Loucy (cell line): ENCODE results near the gene SPTB.

ENCODE experiments used
- H2AFZ ChIP-seq: fragments of 200-600 bp; sonication (generic); 2 replicates; pipeline ENCODE4 v1.6.0; 2016; ENCODE audit warnings: antibody characterized with exemption, mild to moderate bottlenecking, low read length, moderate library complexity
- H3F3A ChIP-seq: fragments of 200-600 bp; 2 replicates; pipeline ENCODE4 v1.6.0; 2016; ENCODE audit warnings: antibody characterized with exemption, low read depth, mild to moderate bottlenecking
- H3K27me3 ChIP-seq: fragments of 200-600 bp; sonication (generic); 2 replicates; pipeline ENCODE4 v1.6.1; 2014; ENCODE audit warnings: low read length, mild to moderate bottlenecking; ENCODE audit not compliant: insufficient read depth, poor library complexity, severe bottlenecking
- H3K36me3 ChIP-seq: fragments of 200-600 bp; sonication (generic); 2 replicates; pipeline ENCODE4 v1.6.1; 2016; ENCODE audit warnings: low read length; ENCODE audit not compliant: insufficient read depth
- H3K4me1 ChIP-seq: fragments of 200-600 bp; sonication (generic); 2 replicates; pipeline ENCODE4 v1.5.1; 2014; ENCODE audit warnings: low read length, mild to moderate bottlenecking; ENCODE audit not compliant: insufficient read depth, poor library complexity, severe bottlenecking
- H3K4me2 ChIP-seq: fragments of 200-600 bp; sonication (generic); 2 replicates; pipeline ENCODE4 v1.6.0; 2014; ENCODE audit warnings: antibody characterized with exemption, low read length, low read depth, mild to moderate bottlenecking; ENCODE audit not compliant: poor library complexity, severe bottlenecking
- H3K4me3 ChIP-seq: fragments of 200-600 bp; sonication (generic); 2 replicates; pipeline ENCODE4 v1.5.1; 2014; ENCODE audit warnings: low read length, mild to moderate bottlenecking, mixed read lengths; ENCODE audit not compliant: poor library complexity, severe bottlenecking
- H3K79me2 ChIP-seq: fragments of 200-600 bp; sonication (generic); 2 replicates; pipeline ENCODE4 v1.6.1; 2014; ENCODE audit warnings: low read length; ENCODE audit not compliant: insufficient read depth
- H3K9ac ChIP-seq: fragments of 200-600 bp; sonication (generic); 2 replicates; pipeline ENCODE4 v1.6.0; 2014; ENCODE audit warnings: mild to moderate bottlenecking, low read depth, low read length, moderate library complexity; ENCODE audit not compliant: poor library complexity, severe bottlenecking
- H3K9me2 ChIP-seq: fragments of 200-600 bp; sonication (generic); replicated peaks from 2 replicates; pipeline ENCODE4 v1.6.1; 2016; ENCODE audit warnings: low read depth, low read length, mixed read lengths
- H3K9me3 ChIP-seq: fragments of 200-600 bp; sonication (generic); 2 replicates; pipeline ENCODE4 v1.6.1; 2014; ENCODE audit warnings: mild to moderate bottlenecking, antibody characterized with exemption, low read length, low read depth; ENCODE audit not compliant: insufficient read depth
- H4K20me1 ChIP-seq: fragments of 200-600 bp; sonication (generic); 2 replicates; pipeline ENCODE4 v1.6.0; 2014; ENCODE audit warnings: antibody characterized with exemption, low read length, mild to moderate bottlenecking; ENCODE audit not compliant: insufficient read depth, poor library complexity, severe bottlenecking
- EZH2phosphoT487 ChIP-seq: fragments of 200-600 bp; IDR thresholded peaks from 2 replicates; pipeline ENCODE4 v1.6.1; 2018; ENCODE audit warnings: antibody characterized with exemption, mild to moderate bottlenecking, moderate library complexity, borderline replicate concordance
- TF ChIP-seq, protein P1 (sequence below): fragments of 200-600 bp; sonication (generic); conservative IDR thresholded peaks from 2 replicates; pipeline ENCODE4 v1.5.1; 2014; ENCODE audit warnings: mild to moderate bottlenecking, antibody characterized with exemption, low read length

Gene SPTB

DNA sequence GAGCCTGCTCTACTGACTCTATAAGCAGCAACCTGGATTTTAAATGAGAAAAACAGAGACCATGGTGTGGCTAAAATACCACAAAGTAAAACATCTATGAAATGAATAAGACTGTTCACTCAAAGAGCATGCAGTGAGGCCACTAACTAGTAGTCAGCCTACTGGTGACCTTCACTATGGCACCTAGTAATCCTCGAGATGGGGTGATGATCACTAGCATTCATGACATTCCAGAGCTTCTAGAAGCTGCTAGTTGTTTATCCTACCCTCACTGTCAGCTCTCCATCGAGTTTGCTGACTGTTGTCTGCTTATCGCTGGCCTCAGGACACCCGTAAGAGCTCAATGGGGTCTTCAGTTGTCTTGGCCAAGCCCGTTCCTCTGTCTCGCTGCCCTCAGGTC, 13.7 kb downstream of the SPTB start:
- no peaks in the 10 kb centered on the region for H3K9me2 ChIP-seq
- H3K9ac ChIP-seq: no peak overlapping the region
- no peaks in the 10 kb centered on the region for H3K9me3 ChIP-seq
- H3F3A ChIP-seq: no peaks in the 10 kb centered on the region
- TF ChIP-seq, protein P1, sequence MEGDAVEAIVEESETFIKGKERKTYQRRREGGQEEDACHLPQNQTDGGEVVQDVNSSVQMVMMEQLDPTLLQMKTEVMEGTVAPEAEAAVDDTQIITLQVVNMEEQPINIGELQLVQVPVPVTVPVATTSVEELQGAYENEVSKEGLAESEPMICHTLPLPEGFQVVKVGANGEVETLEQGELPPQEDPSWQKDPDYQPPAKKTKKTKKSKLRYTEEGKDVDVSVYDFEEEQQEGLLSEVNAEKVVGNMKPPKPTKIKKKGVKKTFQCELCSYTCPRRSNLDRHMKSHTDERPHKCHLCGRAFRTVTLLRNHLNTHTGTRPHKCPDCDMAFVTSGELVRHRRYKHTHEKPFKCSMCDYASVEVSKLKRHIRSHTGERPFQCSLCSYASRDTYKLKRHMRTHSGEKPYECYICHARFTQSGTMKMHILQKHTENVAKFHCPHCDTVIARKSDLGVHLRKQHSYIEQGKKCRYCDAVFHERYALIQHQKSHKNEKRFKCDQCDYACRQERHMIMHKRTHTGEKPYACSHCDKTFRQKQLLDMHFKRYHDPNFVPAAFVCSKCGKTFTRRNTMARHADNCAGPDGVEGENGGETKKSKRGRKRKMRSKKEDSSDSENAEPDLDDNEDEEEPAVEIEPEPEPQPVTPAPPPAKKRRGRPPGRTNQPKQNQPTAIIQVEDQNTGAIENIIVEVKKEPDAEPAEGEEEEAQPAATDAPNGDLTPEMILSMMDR: no peak
- no peak for TF ChIP-seq EZH2phosphoT487
- H3K4me2 ChIP-seq: no peak overlapping the region
- no peaks in the 10 kb centered on the region for H3K4me1 ChIP-seq
- no peak overlapping the region for H2AFZ ChIP-seq
- H4K20me1 ChIP-seq: no peaks in the 10 kb centered on the region
- H3K27me3 ChIP-seq: peaks cover 3% of the 10 kb centered on the region
- H3K4me3 ChIP-seq: no peak overlapping the region
- H3K79me2 ChIP-seq: no peaks in the 10 kb centered on the region
- H3K36me3 ChIP-seq: no peaks in the 10 kb centered on the region

DNA sequence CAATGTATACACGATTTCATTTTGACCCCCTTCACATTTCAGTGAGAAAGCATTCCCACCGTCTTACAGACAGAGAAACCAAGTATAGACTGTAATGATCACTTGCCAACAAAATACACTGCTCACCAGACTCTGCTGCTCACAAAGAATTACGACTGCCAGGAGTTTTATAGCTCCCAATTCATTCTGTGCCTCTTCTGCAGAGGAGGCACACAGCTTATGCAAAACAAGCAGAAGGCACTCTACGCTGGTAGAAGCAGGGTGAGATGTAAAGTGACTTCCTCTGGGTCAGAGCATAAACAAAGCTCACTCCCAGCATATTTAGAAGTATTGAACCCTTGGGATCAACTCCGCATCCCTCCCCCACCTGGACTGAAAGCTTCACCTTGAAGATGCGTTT, 14.6 kb downstream of the SPTB start:
- H2AFZ ChIP-seq: no peak overlapping the region
- no peaks in the 10 kb centered on the region for H3K36me3 ChIP-seq
- no peak overlapping the region for H3K4me3 ChIP-seq
- no peaks in the 10 kb centered on the region for H3K9me3 ChIP-seq
- H3K79me2 ChIP-seq: no peaks in the 10 kb centered on the region
- no peaks in the 10 kb centered on the region for H3K9me2 ChIP-seq
- H4K20me1 ChIP-seq: no peaks in the 10 kb centered on the region
- no peaks in the 10 kb centered on the region for H3K4me1 ChIP-seq
- no peak overlapping the region for H3K4me2 ChIP-seq
- TF ChIP-seq EZH2phosphoT487: no peak
- TF ChIP-seq, protein P1: no peak
- H3K9ac ChIP-seq: no peak overlapping the region
- H3F3A ChIP-seq: no peaks in the 10 kb centered on the region
- H3K27me3 ChIP-seq: no peaks in the 10 kb centered on the region

DNA sequence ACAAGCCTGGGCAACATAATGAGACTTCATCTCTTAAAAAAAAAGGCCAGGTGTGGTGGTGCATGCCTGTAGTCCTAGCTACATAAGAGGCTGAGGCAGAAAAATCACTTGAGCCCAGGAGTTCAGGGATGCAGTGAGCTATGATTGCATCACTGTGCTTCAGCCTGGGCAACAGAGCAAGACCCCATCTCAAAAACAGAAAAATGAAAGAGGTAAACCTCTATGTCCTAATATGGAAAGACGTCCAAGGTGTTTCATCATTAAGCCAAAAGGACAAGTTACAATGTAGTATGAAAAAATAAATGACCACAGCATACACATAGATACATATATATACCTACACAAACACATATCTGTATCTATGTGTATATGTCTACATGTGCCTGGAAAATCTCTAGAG, 15.4 kb downstream of the SPTB start:
- no peak for TF ChIP-seq EZH2phosphoT487
- TF ChIP-seq, protein P1: no peak
- H3K27me3 ChIP-seq: no peaks in the 10 kb centered on the region

More for the DNA sequence above, 15.4 kb downstream of the SPTB start:
- H3K4me2 ChIP-seq: no peak overlapping the region
- H3K36me3 ChIP-seq: no peaks in the 10 kb centered on the region
- no peaks in the 10 kb centered on the region for H3F3A ChIP-seq
- H3K4me3 ChIP-seq: no peak overlapping the region
- H3K9me3 ChIP-seq: no peaks in the 10 kb centered on the region
- H4K20me1 ChIP-seq: no peaks in the 10 kb centered on the region
- H3K79me2 ChIP-seq: no peaks in the 10 kb centered on the region
- no peaks in the 10 kb centered on the region for H3K4me1 ChIP-seq
- no peak overlapping the region for H2AFZ ChIP-seq
- H3K9ac ChIP-seq: no peak overlapping the region
- H3K9me2 ChIP-seq: no peaks in the 10 kb centered on the region
